HepG2 (cell line): ENCODE results near the gene STN1. TPM values are rescaled to one million over a fixed set of nuclear protein-coding genes. Genes with fewer than 3 reads are reported as not detected.

Experiments used
- GZF1 ChIP-seq: sonication (generic); formaldehyde crosslinking; IDR thresholded peaks from 2 replicates; pipeline ENCODE4 v1.5.1; 2020; ENCODE audit warnings: mild to moderate bottlenecking, missing genetic modification reagents
- LCORL ChIP-seq, 2 experiments: fragments of 450-650 bp in 1 of 2; sonication (generic) in 1 of 2; formaldehyde crosslinking in 1 of 2; IDR thresholded peaks; 2 replicates each; pipeline versions ENCODE4 v1.5.0 to v1.6.1; 2017 to 2020; ENCODE audit warnings: antibody characterized with exemption in 1 of 2, missing genetic modification reagents in 1 of 2
- ZFP36 ChIP-seq: fragments of 150-350 bp; IDR thresholded peaks from 2 replicates; pipeline ENCODE4 v1.6.1; 2018; ENCODE audit warnings: borderline replicate concordance, low read length, low read depth; ENCODE audit not compliant: partially characterized antibody
- ZFP37 ChIP-seq: sonication (generic); formaldehyde crosslinking; IDR thresholded peaks from 2 replicates; pipeline ENCODE4 v1.4.0; 2020; ENCODE audit warnings: missing genetic modification reagents, borderline replicate concordance
- ZNF160 ChIP-seq: sonication (generic); formaldehyde crosslinking; IDR thresholded peaks from 2 replicates; pipeline ENCODE4 v1.8.0; 2022; ENCODE audit warnings: mild to moderate bottlenecking, inconsistent platforms, missing genetic modification reagents
- ZNF232 ChIP-seq: sonication (generic); formaldehyde crosslinking; IDR thresholded peaks from 2 replicates; pipeline ENCODE4 v1.4.0; 2020; ENCODE audit warnings: missing genetic modification reagents, borderline replicate concordance
- ZNF44 ChIP-seq: sonication (generic); formaldehyde crosslinking; IDR thresholded peaks from 2 replicates; pipeline ENCODE4 v1.5.1; 2020; ENCODE audit warnings: mild to moderate bottlenecking, missing genetic modification reagents
- ZNF850 ChIP-seq: sonication (generic); formaldehyde crosslinking; conservative IDR thresholded peaks from 2 replicates; pipeline ENCODE4 v1.9.0; 2021; ENCODE audit warnings: mild to moderate bottlenecking, missing genetic modification reagents
- polyA plus RNA-seq, 8 experiments: library from polyadenylated mRNA; depleted of rRNA in 3 of 8; stranded (reverse) in 7 of 8; unstranded in 1 of 8; fragments of >200 nt; fragmentation: Illumina TruSeq in 4 of 8; extraction: Trizol in 4 of 8; gene quantifications; 2 replicates each; pipeline versions ENCODE4 v1.2.1 to v1.2.3, GENCODE V29; 2011 to 2016; ENCODE audit warnings: low read depth in 4 of 8, missing spikeins in 1 of 8, mixed read lengths in 1 of 8; ENCODE audit not compliant: insufficient read depth in 1 of 8
- total RNA-seq, 5 experiments: library from RNA; depleted of rRNA; stranded (reverse); fragments of >200 nt; fragmentation: Illumina TruSeq; extraction: Trizol; gene quantifications; 2 replicates each; pipeline ENCODE4 v1.2.3, GENCODE V29; 2016; ENCODE audit warnings: low read depth in 1 of 5
- TF ChIP-seq, protein P1 (sequence below): IDR thresholded peaks from 2 replicates; pipeline ENCODE4 v1.6.1; 2016; ENCODE audit warnings: missing biosample characterization, missing genetic modification reagents, low read depth
- TF ChIP-seq, protein P2 (sequence below), 2 experiments: fragments of 450-650 bp in 1 of 2; sonication (generic) in 1 of 2; formaldehyde crosslinking in 1 of 2; IDR thresholded peaks; 2 replicates each; pipeline versions ENCODE4 v1.6.1 to v1.8.0; 2016 to 2022; ENCODE audit warnings: antibody characterized with exemption in 1 of 2, mild to moderate bottlenecking in 1 of 2, missing genetic modification reagents in 1 of 2
- TF ChIP-seq, protein P3 (sequence below), 2 experiments: sonication (generic) in 1 of 2; formaldehyde crosslinking in 1 of 2; IDR thresholded peaks; 2 replicates each; pipeline versions ENCODE4 v1.5.1 to v1.6.1; 2011 to 2020; ENCODE audit warnings: borderline replicate concordance in 1 of 2, low read depth in 1 of 2, low read length in 1 of 2, mild to moderate bottlenecking in 1 of 2, missing genetic modification reagents in 1 of 2, moderate library complexity in 1 of 2

Gene STN1
- total and polyA plus RNA-seq, 2 of the 13 experiments (the other 11 are each of a cell fraction or from before 2014, with no cell fraction given): 17.6 to 22.7 TPM

DNA sequence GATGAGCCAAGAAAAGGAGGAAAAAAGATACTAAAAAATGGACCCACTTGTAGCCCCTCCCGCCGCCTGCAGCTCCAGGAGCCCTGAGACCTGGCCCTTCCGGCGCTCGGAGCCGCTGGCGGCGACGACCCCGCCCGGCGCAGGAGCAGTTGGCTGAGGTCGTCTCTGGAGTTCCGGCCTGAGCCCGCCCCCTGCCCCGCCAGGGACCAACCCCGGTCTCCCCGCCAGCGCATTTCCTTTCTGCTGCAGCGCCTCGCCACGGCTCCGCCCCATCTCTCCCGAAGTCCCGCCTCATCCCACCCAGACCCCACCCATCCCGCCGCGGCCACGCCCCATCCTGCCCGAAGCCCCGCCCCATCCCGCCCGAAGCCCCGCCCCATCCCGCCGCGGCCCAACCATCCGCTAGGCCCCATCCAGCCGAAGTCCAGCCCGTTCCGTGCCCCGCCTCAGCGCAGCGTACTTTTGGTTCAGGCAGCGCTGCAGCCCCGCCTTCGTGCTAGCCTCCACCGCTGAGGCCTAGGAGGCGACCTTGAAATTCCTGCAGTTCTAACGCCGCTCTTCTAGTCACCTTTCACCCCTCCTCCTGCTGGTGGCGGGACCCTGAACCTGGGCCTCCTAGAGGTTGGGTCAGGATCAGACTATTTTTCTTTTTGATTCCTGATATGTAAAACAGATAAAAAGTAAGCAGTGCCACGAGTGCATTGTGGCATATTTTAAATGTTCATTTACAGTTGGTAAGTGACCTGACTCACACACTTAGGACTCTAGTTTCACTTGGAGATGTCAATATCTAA is at the start of gene STN1 (continued):
- TF ChIP-seq, protein P1, sequence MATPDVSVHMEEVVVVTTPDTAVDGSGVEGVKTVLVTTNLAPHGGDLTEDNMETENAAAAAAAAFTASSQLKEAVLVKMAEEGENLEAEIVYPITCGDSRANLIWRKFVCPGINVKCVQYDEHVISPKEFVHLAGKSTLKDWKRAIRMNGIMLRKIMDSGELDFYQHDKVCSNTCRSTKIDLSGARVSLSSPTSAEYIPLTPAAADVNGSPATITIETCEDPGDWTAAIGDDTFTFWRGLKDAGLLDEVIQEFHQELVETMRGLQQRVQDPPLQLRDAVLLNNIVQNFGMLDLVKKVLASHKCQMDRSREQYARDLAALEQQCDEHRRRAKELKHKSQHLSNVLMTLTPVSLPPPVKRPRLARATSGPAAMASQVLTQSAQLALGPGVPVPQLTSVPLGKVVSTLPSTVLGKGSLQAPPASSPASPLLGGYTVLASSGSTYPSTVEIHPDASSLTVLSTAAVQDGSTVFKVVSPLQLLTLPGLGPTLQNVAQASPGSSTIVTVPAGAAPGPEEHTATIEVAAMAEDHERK (CRISPR knock-in tag): no peak
- TF ChIP-seq, protein P2, sequence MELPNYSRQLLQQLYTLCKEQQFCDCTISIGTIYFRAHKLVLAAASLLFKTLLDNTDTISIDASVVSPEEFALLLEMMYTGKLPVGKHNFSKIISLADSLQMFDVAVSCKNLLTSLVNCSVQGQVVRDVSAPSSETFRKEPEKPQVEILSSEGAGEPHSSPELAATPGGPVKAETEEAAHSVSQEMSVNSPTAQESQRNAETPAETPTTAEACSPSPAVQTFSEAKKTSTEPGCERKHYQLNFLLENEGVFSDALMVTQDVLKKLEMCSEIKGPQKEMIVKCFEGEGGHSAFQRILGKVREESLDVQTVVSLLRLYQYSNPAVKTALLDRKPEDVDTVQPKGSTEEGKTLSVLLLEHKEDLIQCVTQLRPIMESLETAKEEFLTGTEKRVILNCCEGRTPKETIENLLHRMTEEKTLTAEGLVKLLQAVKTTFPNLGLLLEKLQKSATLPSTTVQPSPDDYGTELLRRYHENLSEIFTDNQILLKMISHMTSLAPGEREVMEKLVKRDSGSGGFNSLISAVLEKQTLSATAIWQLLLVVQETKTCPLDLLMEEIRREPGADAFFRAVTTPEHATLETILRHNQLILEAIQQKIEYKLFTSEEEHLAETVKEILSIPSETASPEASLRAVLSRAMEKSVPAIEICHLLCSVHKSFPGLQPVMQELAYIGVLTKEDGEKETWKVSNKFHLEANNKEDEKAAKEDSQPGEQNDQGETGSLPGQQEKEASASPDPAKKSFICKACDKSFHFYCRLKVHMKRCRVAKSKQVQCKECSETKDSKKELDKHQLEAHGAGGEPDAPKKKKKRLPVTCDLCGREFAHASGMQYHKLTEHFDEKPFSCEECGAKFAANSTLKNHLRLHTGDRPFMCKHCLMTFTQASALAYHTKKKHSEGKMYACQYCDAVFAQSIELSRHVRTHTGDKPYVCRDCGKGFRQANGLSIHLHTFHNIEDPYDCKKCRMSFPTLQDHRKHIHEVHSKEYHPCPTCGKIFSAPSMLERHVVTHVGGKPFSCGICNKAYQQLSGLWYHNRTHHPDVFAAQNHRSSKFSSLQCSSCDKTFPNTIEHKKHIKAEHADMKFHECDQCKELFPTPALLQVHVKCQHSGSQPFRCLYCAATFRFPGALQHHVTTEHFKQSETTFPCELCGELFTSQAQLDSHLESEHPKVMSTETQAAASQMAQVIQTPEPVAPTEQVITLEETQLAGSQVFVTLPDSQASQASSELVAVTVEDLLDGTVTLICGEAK (IDR thresholded peaks at IDR 0.05): no peak
- TF ChIP-seq, protein P2 (CRISPR knock-in tag; IDR thresholded peaks at IDR 0.05): no peak; the same call in 1 of the 2 replicates
- no peak for TF ChIP-seq ZFP37 (CRISPR knock-in tag)
- no peak for TF ChIP-seq GZF1 (CRISPR knock-in tag)
- TF ChIP-seq ZNF232: no peak
- TF ChIP-seq, protein P3, sequence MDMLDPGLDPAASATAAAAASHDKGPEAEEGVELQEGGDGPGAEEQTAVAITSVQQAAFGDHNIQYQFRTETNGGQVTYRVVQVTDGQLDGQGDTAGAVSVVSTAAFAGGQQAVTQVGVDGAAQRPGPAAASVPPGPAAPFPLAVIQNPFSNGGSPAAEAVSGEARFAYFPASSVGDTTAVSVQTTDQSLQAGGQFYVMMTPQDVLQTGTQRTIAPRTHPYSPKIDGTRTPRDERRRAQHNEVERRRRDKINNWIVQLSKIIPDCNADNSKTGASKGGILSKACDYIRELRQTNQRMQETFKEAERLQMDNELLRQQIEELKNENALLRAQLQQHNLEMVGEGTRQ (IDR thresholded peaks at IDR 0.05; ENCODE audit: low read depth, low read length): no peak
- TF ChIP-seq, protein P3 (CRISPR knock-in tag; IDR thresholded peaks at IDR 0.05; ENCODE audit: borderline replicate concordance): no peak
- no peak for TF ChIP-seq ZNF44 (CRISPR knock-in tag)
- no peak for TF ChIP-seq ZFP36
- TF ChIP-seq ZNF160 (CRISPR knock-in tag): no peak
- TF ChIP-seq ZNF850 (CRISPR knock-in tag): no peak
- 0 out of 2 replicates have a peak, but pooled peaks have one; percentile 42 for TF ChIP-seq LCORL (IDR thresholded peaks at IDR 0.05)
- TF ChIP-seq LCORL (CRISPR knock-in tag; IDR thresholded peaks at IDR 0.05): peak; percentile 88
